HG02610 (cell line): Measurements from ENCODE around the gene IGHMBP2.

Experiments
- ATAC-seq: cut with Tn5 transposase; IDR thresholded peaks from one replicate; pipeline ENCODE4 v1.9.1; 2021; ENCODE audit warnings: mild to moderate bottlenecking, moderate library complexity; ENCODE audit not compliant: unreplicated experiment

The IGHMBP2 gene

GRCh38 chr11:68889948-68890446 lies 13.7 kb upstream of the IGHMBP2 start:
- no peak for ATAC-seq

GRCh38 chr11:68890490-68891231 lies 13.0 kb upstream of the IGHMBP2 start:
- no peak for ATAC-seq

- no peak for ATAC-seq
These were observed 12.2 kb upstream of the IGHMBP2 start for GRCh38 chr11:68891351-68891948.

GRCh38 chr11:68892576-68892975 lies 11.1 kb upstream of the IGHMBP2 start:
- no peak for ATAC-seq

GRCh38 chr11:68893282-68893681 lies 10.4 kb upstream of the IGHMBP2 start:
- no peak for ATAC-seq

- no peak for ATAC-seq
These were observed 7.3 kb upstream of the IGHMBP2 start for GRCh38 chr11:68896171-68896959.

GRCh38 chr11:68897441-68897840 lies 6.2 kb upstream of the IGHMBP2 start:
- no peak for ATAC-seq

GRCh38 chr11:68900835-68901381 lies 2.8 kb upstream of the IGHMBP2 start:
- ATAC-seq: no peak

GRCh38 chr11:68904248-68904847 lies 657 bp downstream of the IGHMBP2 start:
- peak; percentile 6 for ATAC-seq

- no peak for ATAC-seq
These were observed 2.0 kb downstream of the IGHMBP2 start for GRCh38 chr11:68905421-68906360.

- no peak for ATAC-seq
These were observed 4.6 kb downstream of the IGHMBP2 start for GRCh38 chr11:68908273-68908672.

GRCh38 chr11:68910965-68911364 lies 7.3 kb downstream of the IGHMBP2 start:
- ATAC-seq: no peak

GRCh38 chr11:68911731-68912130 lies 8.0 kb downstream of the IGHMBP2 start:
- no peak for ATAC-seq

GRCh38 chr11:68912254-68912653 lies 8.6 kb downstream of the IGHMBP2 start:
- ATAC-seq: no peak

GRCh38 chr11:68913188-68913587 lies 9.5 kb downstream of the IGHMBP2 start:
- ATAC-seq: no peak

GRCh38 chr11:68914761-68915160 lies 11.1 kb downstream of the IGHMBP2 start:
- no peak for ATAC-seq

GRCh38 chr11:68916439-68916838 lies 12.7 kb downstream of the IGHMBP2 start:
- no peak for ATAC-seq

- ATAC-seq: no peak
These were observed 19.9 kb downstream of the IGHMBP2 start for GRCh38 chr11:68923614-68924013.

GRCh38 chr11:68924073-68924925 lies 20.6 kb downstream of the IGHMBP2 start:
- no peak for ATAC-seq
